GM23248 (cell line): ENCODE data around the gene CRACR2A. TPM values are rescaled to one million over a fixed set of nuclear protein-coding genes. Genes with fewer than 3 reads are reported as not detected.

ENCODE experiments used
- DNase-seq: peaks from one replicate; pipeline ENCODE4 v3.0.0-alpha.2; 2015
- H2AFZ ChIP-seq: fragments of 200-600 bp; sonication (generic); 2 replicates; pipeline ENCODE4 v1.6.1; 2016; ENCODE audit warnings: antibody characterized with exemption
- H3F3A ChIP-seq: fragments of 200-600 bp; sonication (generic); 2 replicates; pipeline ENCODE4 v1.6.1; 2016; ENCODE audit warnings: mild to moderate bottlenecking, antibody characterized with exemption, mixed run types; ENCODE audit not compliant: insufficient read depth
- H3K27ac ChIP-seq: fragments of 200-600 bp; sonication (generic); 2 replicates; pipeline ENCODE4 v1.5.1; 2016; ENCODE audit warnings: mild to moderate bottlenecking
- H3K27me3 ChIP-seq: fragments of 200-600 bp; sonication (generic); replicated peaks from 2 replicates; pipeline ENCODE4 v1.6.1; 2016; ENCODE audit warnings: mild to moderate bottlenecking; ENCODE audit not compliant: insufficient read depth
- H3K36me3 ChIP-seq: fragments of 200-600 bp; sonication (generic); 2 replicates; pipeline ENCODE4 v1.6.1; 2016; ENCODE audit warnings: low read depth, mild to moderate bottlenecking
- H3K4me1 ChIP-seq: fragments of 200-600 bp; sonication (generic); 2 replicates; pipeline ENCODE4 v1.6.1; 2016; ENCODE audit warnings: mild to moderate bottlenecking; ENCODE audit not compliant: insufficient read depth
- H3K4me2 ChIP-seq: fragments of 200-600 bp; sonication (generic); one replicate; pipeline ENCODE4 v1.6.1; 2016; ENCODE audit warnings: mild to moderate bottlenecking; ENCODE audit not compliant: unreplicated experiment
- H3K4me3 ChIP-seq: fragments of 200-600 bp; sonication (generic); 2 replicates; pipeline ENCODE4 v1.5.1; 2016; ENCODE audit warnings: mild to moderate bottlenecking
- H3K79me2 ChIP-seq: fragments of 200-600 bp; sonication (generic); 2 replicates; pipeline ENCODE4 v1.6.1; 2016; ENCODE audit warnings: mild to moderate bottlenecking; ENCODE audit not compliant: insufficient read depth
- H3K9ac ChIP-seq: fragments of 200-600 bp; sonication (generic); 2 replicates; pipeline ENCODE4 v1.6.1; 2016; ENCODE audit warnings: mild to moderate bottlenecking
- H3K9me2 ChIP-seq: fragments of 200-600 bp; sonication (generic); 2 replicates; pipeline ENCODE4 v1.6.1; 2016; ENCODE audit warnings: mixed run types, mild to moderate bottlenecking, moderate library complexity; ENCODE audit not compliant: insufficient read depth
- H3K9me3 ChIP-seq: fragments of 200-600 bp; sonication (generic); one replicate; pipeline ENCODE4 v1.6.1; 2017; ENCODE audit warnings: low read depth
- H4K20me1 ChIP-seq: fragments of 200-600 bp; sonication (generic); 2 replicates; pipeline ENCODE4 v1.6.0; 2016; ENCODE audit not compliant: insufficient read depth
- EZH2 ChIP-seq: fragments of 200-600 bp; sonication (generic); IDR thresholded peaks from 2 replicates; pipeline ENCODE4 v1.6.1; 2018; ENCODE audit warnings: antibody characterized with exemption, mild to moderate bottlenecking; ENCODE audit not compliant: insufficient read depth, poor library complexity, severe bottlenecking
- EZH2phosphoT487 ChIP-seq: fragments of 200-600 bp; sonication (generic); IDR thresholded peaks from 2 replicates; pipeline ENCODE4 v1.6.1; 2018; ENCODE audit warnings: antibody characterized with exemption, moderate library complexity, mild to moderate bottlenecking, low read depth; ENCODE audit not compliant: insufficient read depth
- WGBS, 2 experiments: methylation state at CpG; one replicate each; pipeline ENCODE4 v1.1.6; 2015 to 2017; ENCODE audit warnings: low lambda C conversion rate in 2 of 2, low coverage in 1 of 2; ENCODE audit errors: missing lambda C conversion rate in 2 of 2; 5-methylcytosine and 5-hydroxymethylcytosine counted together
- in situ Hi-C: fragments of 300-500 bp; cut with MboI; formaldehyde crosslinking; loops from 2 replicates; pipeline ENCODE4 v1.15.0; 2020
- polyA plus RNA-seq: library from polyadenylated mRNA; unstranded; fragments of >200 nt; fragmentation: Nextera tagmentation; extraction: Ambion mirVana; gene quantifications from 2 replicates; pipeline ENCODE4 v1.2.1, GENCODE V29; 2016
- total RNA-seq: library from RNA; depleted of rRNA; stranded (reverse); fragments of >200 nt; shearing (Covaris generic); gene quantifications from 2 replicates; pipeline ENCODE4 v1.2.3, GENCODE V29; 2014

Gene CRACR2A
- total and polyA plus RNA-seq, 2 experiments from 2014 or later = 1.9 to 2.5 TPM

- no peaks in the 10 kb centered on the region for H3K79me2 ChIP-seq
- H3K9me3 ChIP-seq = no peaks in the 10 kb centered on the region
- H2AFZ ChIP-seq = no peak overlapping the region
- no peaks in the 10 kb centered on the region for H4K20me1 ChIP-seq
- no peak overlapping the region for H3K4me2 ChIP-seq
- WGBS, 2 experiments = 52 to 63% methylated on average over 9 of the region's 9 CpGs
- no peaks in the 10 kb centered on the region for H3K9me2 ChIP-seq
- no peaks in the 10 kb centered on the region for H3F3A ChIP-seq
- H3K27ac ChIP-seq = no peak overlapping the region
- no peak overlapping the region for H3K4me3 ChIP-seq
- no peaks in the 10 kb centered on the region for H3K36me3 ChIP-seq
- TF ChIP-seq EZH2phosphoT487 (no peak), EZH2 (no peak)
- H3K9ac ChIP-seq = no peak overlapping the region
- in situ Hi-C loops = no loop called here
- DNase-seq = no peak
- no peaks in the 10 kb centered on the region for H3K4me1 ChIP-seq
- H3K27me3 ChIP-seq = peaks cover 48% of the 10 kb centered on the region
Observed at GRCh38 chr12:3576891-3577290, 176.0 kb downstream of the CRACR2A start.

GRCh38 chr12:3574986-3575385 is 177.9 kb downstream of the CRACR2A start:
- Histone ChIP-seq H3K9me3 (no peaks in the 10 kb centered on the region), H4K20me1 (no peaks in the 10 kb centered on the region), H3K27ac (no peak overlapping the region), H3K4me3 (no peak overlapping the region), H3K4me1 (no peaks in the 10 kb centered on the region), H3K4me2 (no peak overlapping the region), H3K36me3 (no peaks in the 10 kb centered on the region), H3K9ac (no peak overlapping the region), H2AFZ (no peak overlapping the region), H3K9me2 (no peaks in the 10 kb centered on the region), H3K27me3 (peaks cover 55% of the 10 kb centered on the region), H3K79me2 (no peaks in the 10 kb centered on the region), H3F3A (no peaks in the 10 kb centered on the region)
- in situ Hi-C loops = no loop called here
- WGBS, 2 experiments = 47 to 52% methylated on average over 7 of the region's 7 CpGs
- DNase-seq = no peak
- TF ChIP-seq EZH2phosphoT487 (no peak), EZH2 (no peak)

DNA sequence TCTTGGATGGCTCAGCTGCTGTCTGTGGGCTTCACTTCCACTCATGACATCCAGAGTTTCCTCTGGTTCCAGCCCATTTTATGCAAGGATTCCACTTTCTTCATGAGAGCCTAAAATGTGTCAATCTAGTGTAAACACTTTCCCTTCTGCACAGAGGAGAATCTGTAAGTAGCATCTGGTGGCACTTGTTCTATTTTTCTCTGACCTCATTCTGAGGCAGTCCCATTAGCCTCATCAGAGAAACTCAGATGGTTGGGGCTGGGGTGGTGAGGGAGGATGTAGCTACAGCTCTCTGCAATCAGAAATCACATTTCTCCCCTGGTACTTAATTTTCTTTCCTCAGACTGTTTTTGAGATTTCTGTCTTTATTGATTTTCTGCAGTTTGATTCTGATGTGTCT is 180.3 kb downstream of the CRACR2A start:
- Histone ChIP-seq H3K36me3 (no peaks in the 10 kb centered on the region), H3K4me1 (no peaks in the 10 kb centered on the region), H3K9me2 (no peaks in the 10 kb centered on the region), H3K9ac (no peak overlapping the region), H3K27me3 (peaks cover 50% of the 10 kb centered on the region), H3K27ac (no peak overlapping the region), H2AFZ (no peak overlapping the region), H3K4me2 (no peak overlapping the region), H3K4me3 (no peak overlapping the region), H3K79me2 (no peaks in the 10 kb centered on the region), H4K20me1 (no peaks in the 10 kb centered on the region), H3K9me3 (no peaks in the 10 kb centered on the region), H3F3A (no peaks in the 10 kb centered on the region)
- no peak for TF ChIP-seq EZH2
- TF ChIP-seq EZH2phosphoT487 = no peak
- in situ Hi-C loops = no loop called here
- DNase-seq = no peak

- no peak overlapping the region for H3K4me2 ChIP-seq
- no peak for DNase-seq
- H3K27ac ChIP-seq = no peak overlapping the region
- H3K9me2 ChIP-seq = no peaks in the 10 kb centered on the region
- in situ Hi-C loops = no loop called here
- H3K79me2 ChIP-seq = no peaks in the 10 kb centered on the region
- no peak overlapping the region for H3K4me3 ChIP-seq
- no peaks in the 10 kb centered on the region for H3F3A ChIP-seq
- H3K27me3 ChIP-seq = peaks cover 46% of the 10 kb centered on the region
- no peaks in the 10 kb centered on the region for H3K36me3 ChIP-seq
- no peaks in the 10 kb centered on the region for H3K9me3 ChIP-seq
- H4K20me1 ChIP-seq = no peaks in the 10 kb centered on the region
- no peak overlapping the region for H3K9ac ChIP-seq
- no peaks in the 10 kb centered on the region for H3K4me1 ChIP-seq
- TF ChIP-seq EZH2phosphoT487 (no peak), EZH2 (no peak)
- no peak overlapping the region for H2AFZ ChIP-seq
Observed at GRCh38 chr12:3571724-3572123, 181.2 kb downstream of the CRACR2A start.

GRCh38 chr12:3571323-3571722 is 181.6 kb downstream of the CRACR2A start:
- Histone ChIP-seq H3K27me3 (peaks cover 45% of the 10 kb centered on the region), H3K9ac (no peak overlapping the region), H2AFZ (no peak overlapping the region), H3K36me3 (no peaks in the 10 kb centered on the region), H3K4me2 (no peak overlapping the region), H3K4me3 (no peak overlapping the region), H3K9me2 (no peaks in the 10 kb centered on the region), H3K9me3 (no peaks in the 10 kb centered on the region), H3F3A (no peaks in the 10 kb centered on the region), H3K79me2 (no peaks in the 10 kb centered on the region), H3K4me1 (no peaks in the 10 kb centered on the region), H3K27ac (no peak overlapping the region), H4K20me1 (no peaks in the 10 kb centered on the region)
- in situ Hi-C loops = no loop called here
- 0% methylated on average over 1 of the region's 1 CpG for WGBS, 2 experiments
- TF ChIP-seq EZH2 (no peak), EZH2phosphoT487 (no peak)
- no peak for DNase-seq
